ENCODE measurements around the gene ADH4. TPM values are rescaled to one million over a fixed set of nuclear protein-coding genes. Genes with fewer than 3 reads are reported as not detected.
"Not testable (repeated sequence)": the region's sequence is repeated elsewhere in the genome, so short reads cannot be mapped to it uniquely, and the experiment has no call there.

The ADH4 gene
- polyA plus RNA-seq, 1 donor (not counting 4 experiments of a cell fraction or from before 2014, with no cell fraction given): not detected

DNA sequence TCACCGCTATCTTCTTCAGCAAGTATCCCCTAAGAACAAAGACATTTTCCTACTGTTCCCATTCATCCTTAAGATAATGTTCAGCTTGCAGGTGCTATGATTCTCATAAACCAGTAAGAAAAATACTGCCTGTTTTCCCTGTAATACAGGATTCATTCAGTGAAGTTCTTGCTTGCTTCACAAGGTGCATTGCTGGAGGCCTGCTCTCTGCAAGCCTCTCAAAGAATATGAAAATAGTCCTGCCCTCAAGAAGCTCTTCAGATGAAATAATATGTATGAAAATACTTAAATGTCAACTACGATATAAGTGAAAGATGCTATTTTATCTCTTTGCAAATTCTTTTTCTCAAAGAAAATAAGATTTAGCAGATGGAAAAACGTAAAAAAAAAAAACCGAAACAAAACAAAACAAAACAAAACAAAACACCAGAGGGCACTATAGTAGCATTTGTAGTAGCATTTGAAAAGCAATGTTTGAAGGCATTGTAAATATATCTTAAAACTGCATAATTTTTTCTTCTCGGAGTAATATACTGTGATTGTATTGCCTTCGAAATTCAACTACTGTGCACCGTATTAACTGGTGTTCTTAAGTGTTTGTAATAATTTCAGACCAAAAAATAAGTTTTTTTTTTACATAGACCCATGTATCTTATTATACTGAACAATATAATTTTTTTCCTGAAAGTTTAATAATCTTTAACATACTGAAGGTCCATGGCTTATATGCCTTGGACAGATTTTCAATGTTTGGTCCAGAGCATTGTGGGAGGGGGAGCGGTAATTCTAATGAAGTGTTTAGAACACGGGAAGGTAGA, 26.0 kb downstream of the ADH4 start:
- H3K4me3 ChIP-seq (ENCODE audit: control insufficient read depth in 2 of 3, extremely low read depth in 1 of 3, insufficient read depth in 2 of 3, low read depth in 1 of 3, low read length in 3 of 3): no peak overlapping the region
- H3K27ac ChIP-seq (ENCODE audit: control insufficient read depth, insufficient read depth, low read length): no peak overlapping the region
- H3K36me3 ChIP-seq (ENCODE audit: control insufficient read depth in 2 of 2, extremely low read depth in 1 of 2, insufficient read depth in 2 of 2, low read length in 2 of 2): no peaks in the 10 kb centered on the region
- no peaks in the 10 kb centered on the region for H3K4me1 ChIP-seq (ENCODE audit: control insufficient read depth, extremely low read depth, insufficient read depth, low read length)
- DNase-seq (ENCODE audit: low read depth, low spot score): no peak
- dilution Hi-C loops (cut with MboI; ENCODE audit: extremely low pct_ligation_motif_present, low sequenced_read_pairs): no loop called here
- H4K20me1 ChIP-seq (ENCODE audit: control insufficient read depth, extremely low read depth, insufficient read depth, low read length): no peaks in the 10 kb centered on the region
- no peaks in the 10 kb centered on the region for H3K27me3 ChIP-seq (ENCODE audit: control insufficient read depth, extremely low read depth, insufficient read depth, low read length)
- no peaks in the 10 kb centered on the region for H3K9me1 ChIP-seq (ENCODE audit: control insufficient read depth, extremely low read depth, insufficient read depth, low read length)
- TF ChIP-seq CTCF (optimal IDR thresholded peaks at IDR 0.05 in 1 of 3, IDR thresholded peaks at IDR 0.05 in 1 of 3, conservative IDR thresholded peaks at IDR 0.05 in 1 of 3; ENCODE audit: extremely low read depth in 1 of 3, insufficient read depth in 2 of 3, low read length in 3 of 3): peak in 1 of 3 experiments; percentile 24
- TF ChIP-seq EZH2 (IDR thresholded peaks at IDR 0.05; ENCODE audit: low read length): no peak
- no peaks in the 10 kb centered on the region for H3K79me2 ChIP-seq (ENCODE audit: control insufficient read depth, insufficient read depth, low read length)
- no peak overlapping the region for H2AFZ ChIP-seq (ENCODE audit: control insufficient read depth, low read length)
- no peaks in the 10 kb centered on the region for H3K9me3 ChIP-seq (ENCODE audit: control insufficient read depth, low read depth, low read length)
- H3K4me2 ChIP-seq (ENCODE audit: control insufficient read depth, extremely low read depth, insufficient read depth, low read depth, low read length): no peak overlapping the region
- no peak for FAIRE-seq
- H3K9ac ChIP-seq (ENCODE audit: control insufficient read depth, extremely low read depth, insufficient read depth, low read length): no peak overlapping the region

DNA sequence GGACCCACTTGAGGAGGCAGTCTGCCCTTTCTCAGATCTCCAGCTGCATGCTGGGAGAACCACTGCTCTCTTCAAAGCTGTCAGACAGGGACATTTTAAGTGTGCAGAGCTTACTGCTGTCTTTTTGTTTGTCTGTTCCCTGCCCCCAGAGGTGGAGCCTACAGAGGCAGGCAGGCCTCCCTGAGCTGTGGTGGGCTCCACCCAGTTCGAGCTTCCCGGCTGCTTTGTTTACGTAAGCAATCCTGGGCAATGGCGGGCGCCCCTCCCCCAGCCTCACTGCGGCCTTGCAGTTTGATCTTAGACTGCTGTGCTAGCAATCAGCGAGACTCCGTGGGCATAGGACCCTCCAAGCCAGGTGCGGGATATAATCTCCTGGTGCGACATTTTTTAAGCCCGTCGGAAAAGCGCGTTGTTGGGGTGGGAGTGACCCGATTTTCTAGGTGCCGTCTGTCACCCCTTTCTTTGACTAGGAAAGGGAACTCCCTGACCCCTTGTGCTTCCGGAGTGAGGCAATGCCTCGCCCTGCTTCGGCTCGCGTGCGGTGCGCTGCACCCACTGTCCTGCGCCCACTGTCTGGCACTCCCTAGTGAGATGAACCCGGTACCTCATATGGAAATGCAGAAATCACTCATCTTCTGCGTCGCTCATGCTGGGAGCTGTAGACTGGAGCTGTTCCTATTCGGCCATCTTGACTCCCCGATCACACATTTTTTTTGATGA, 26.8 kb downstream of the ADH4 start:
- not testable (repeated sequence) for FAIRE-seq; H3K27ac ChIP-seq (ENCODE audit: control insufficient read depth, insufficient read depth, low read length)

GRCh38 chr4:99109286-99109685, 34.8 kb downstream of the ADH4 start:
- H3K4me1 ChIP-seq (ENCODE audit: control insufficient read depth, extremely low read depth, insufficient read depth, low read length); H3K9ac ChIP-seq (ENCODE audit: control insufficient read depth, extremely low read depth, insufficient read depth, low read length); dilution Hi-C loops (cut with MboI; ENCODE audit: extremely low pct_ligation_motif_present, low sequenced_read_pairs); H3K4me2 ChIP-seq (ENCODE audit: control insufficient read depth, extremely low read depth, insufficient read depth, low read depth, low read length); H2AFZ ChIP-seq (ENCODE audit: control insufficient read depth, low read length); H4K20me1 ChIP-seq (ENCODE audit: control insufficient read depth, extremely low read depth, insufficient read depth, low read length); H3K79me2 ChIP-seq (ENCODE audit: control insufficient read depth, insufficient read depth, low read length); DNase-seq (ENCODE audit: low read depth, low spot score); H3K9me3 ChIP-seq (ENCODE audit: control insufficient read depth, low read depth, low read length); H3K4me3 ChIP-seq (ENCODE audit: control insufficient read depth in 2 of 3, extremely low read depth in 1 of 3, insufficient read depth in 2 of 3, low read depth in 1 of 3, low read length in 3 of 3); H3K27ac ChIP-seq (ENCODE audit: control insufficient read depth, insufficient read depth, low read length); H3K36me3 ChIP-seq (ENCODE audit: control insufficient read depth in 2 of 2, extremely low read depth in 1 of 2, insufficient read depth in 2 of 2, low read length in 2 of 2); H3K9me1 ChIP-seq (ENCODE audit: control insufficient read depth, extremely low read depth, insufficient read depth, low read length); FAIRE-seq; H3K27me3 ChIP-seq (ENCODE audit: control insufficient read depth, extremely low read depth, insufficient read depth, low read length): not testable (repeated sequence)

More for the DNA sequence above, 26.8 kb downstream of the ADH4 start:
- H3K4me2 ChIP-seq (ENCODE audit: control insufficient read depth, extremely low read depth, insufficient read depth, low read depth, low read length); H3K9me1 ChIP-seq (ENCODE audit: control insufficient read depth, extremely low read depth, insufficient read depth, low read length); H3K9ac ChIP-seq (ENCODE audit: control insufficient read depth, extremely low read depth, insufficient read depth, low read length); H4K20me1 ChIP-seq (ENCODE audit: control insufficient read depth, extremely low read depth, insufficient read depth, low read length); H3K4me1 ChIP-seq (ENCODE audit: control insufficient read depth, extremely low read depth, insufficient read depth, low read length); H3K79me2 ChIP-seq (ENCODE audit: control insufficient read depth, insufficient read depth, low read length); DNase-seq (ENCODE audit: low read depth, low spot score); H3K27me3 ChIP-seq (ENCODE audit: control insufficient read depth, extremely low read depth, insufficient read depth, low read length); H3K9me3 ChIP-seq (ENCODE audit: control insufficient read depth, low read depth, low read length); H3K36me3 ChIP-seq (ENCODE audit: control insufficient read depth in 2 of 2, extremely low read depth in 1 of 2, insufficient read depth in 2 of 2, low read length in 2 of 2); H3K4me3 ChIP-seq (ENCODE audit: control insufficient read depth in 2 of 3, extremely low read depth in 1 of 3, insufficient read depth in 2 of 3, low read depth in 1 of 3, low read length in 3 of 3); dilution Hi-C loops (cut with MboI; ENCODE audit: extremely low pct_ligation_motif_present, low sequenced_read_pairs); H2AFZ ChIP-seq (ENCODE audit: control insufficient read depth, low read length): not testable (repeated sequence)
